Activated CD4-positive, alpha-beta T cell treated with anti-CD3 and anti-CD28 coated beads for 36 hours (primary cell): ENCODE data around the gene HOXC9. TPM values are rescaled to one million over a fixed set of nuclear protein-coding genes. Genes with fewer than 3 reads are reported as not detected.

Experiments used
- ATAC-seq: fragments of 200-7000 bp; cut with Tn5 transposase; one replicate; pipeline ENCODE4 v1.10.0; 2021; ENCODE audit warnings: mild to moderate bottlenecking, moderate library complexity
- CTCF ChIA-PET: fragments of 350-600 bp; sonication (Branson Sonifier 250); formaldehyde crosslinking; loops from one replicate; lab custom pipeline; 2021; ENCODE audit warnings: antibody characterized with exemption; lab: Charles Lee
- POLR2A ChIA-PET: fragments of 350-600 bp; sonication (Branson Sonifier 250); formaldehyde crosslinking; loops from one replicate; lab custom pipeline; 2021; ENCODE audit warnings: antibody characterized with exemption, inconsistent platforms; lab: Charles Lee
- DNase-seq: peaks from one replicate; pipeline ENCODE4 v3.0.0-alpha.2; 2020
- H3K27ac Mint-ChIP-seq: one replicate; pipeline ENCODE4 v1.8.0; 2021; ENCODE audit warnings: mixed read lengths
- H3K27me3 Mint-ChIP-seq: one replicate; pipeline ENCODE4 v1.8.0; 2021; ENCODE audit warnings: mixed read lengths
- H3K36me3 Mint-ChIP-seq: one replicate; pipeline ENCODE4 v1.8.0; 2021; ENCODE audit warnings: low read depth, mixed read lengths
- H3K4me1 Mint-ChIP-seq: one replicate; pipeline ENCODE4 v1.8.0; 2021; ENCODE audit warnings: mixed read lengths
- H3K4me3 Mint-ChIP-seq: one replicate; pipeline ENCODE4 v1.8.0; 2021; ENCODE audit warnings: mild to moderate bottlenecking, moderate library complexity, mixed read lengths
- H3K9me3 Mint-ChIP-seq: one replicate; pipeline ENCODE4 v1.8.0; 2021; ENCODE audit warnings: low read depth, mixed read lengths
- intact Hi-C, 2 experiments: fragments of 100-400 bp; cut with DNase I in 1 of 2; cut with micrococcal nuclease in 1 of 2; formaldehyde crosslinking; loops; one replicate each; pipeline versions ENCODE4 v1.14.2 to v1.15.1; 2022 to 2024; cut with DNase I, micrococcal nuclease
- total RNA-seq, 2 experiments: library from RNA; stranded (reverse); gene quantifications; one replicate each; pipeline ENCODE4 v1.2.3, GENCODE V29; 2021

Gene HOXC9
- total RNA-seq, 2 experiments from 2014 or later: not detected

DNA sequence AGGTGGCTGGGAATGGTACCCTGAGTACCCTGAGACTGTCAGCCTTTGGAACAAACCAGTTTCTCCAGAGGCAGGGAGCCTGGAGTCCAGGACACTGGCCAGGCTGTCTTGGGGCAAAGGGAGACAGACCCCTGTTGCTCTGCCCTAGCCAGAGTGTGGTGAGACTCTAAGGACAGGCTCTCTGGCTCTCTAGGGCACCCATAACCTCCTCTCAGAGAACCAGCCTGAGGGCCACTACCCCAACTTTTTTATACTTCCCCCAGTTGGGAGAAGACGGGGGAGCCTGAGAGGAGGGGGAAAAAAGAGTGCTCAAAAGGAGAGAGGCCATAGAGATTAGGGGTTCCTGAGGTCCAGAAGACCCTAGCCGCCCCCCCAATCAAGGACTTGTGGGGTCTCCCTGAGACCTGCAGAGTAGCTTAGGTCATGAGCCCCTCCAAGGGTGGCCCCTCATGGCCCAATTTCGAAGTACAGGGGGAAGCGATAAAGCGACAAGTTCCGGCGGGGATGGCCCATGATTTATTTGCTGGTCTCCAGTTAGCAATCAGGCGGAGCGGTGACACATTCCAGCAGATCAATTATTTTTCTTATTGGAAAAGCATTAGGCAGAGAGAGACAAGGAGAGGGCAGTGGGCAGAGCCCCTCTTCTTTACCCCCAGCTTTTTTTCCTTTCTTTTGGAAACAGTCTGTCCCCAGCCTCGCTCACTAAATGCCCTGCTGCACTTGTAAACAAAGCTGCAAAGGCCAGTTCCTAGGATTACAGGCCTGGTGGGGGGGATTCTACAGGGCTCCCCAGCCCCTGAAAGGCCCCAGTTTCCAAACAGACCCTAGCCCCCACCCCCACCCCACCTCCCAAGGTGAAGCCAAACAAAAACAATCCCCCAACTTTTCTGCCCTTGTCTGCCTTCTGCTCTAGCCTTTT, 10.4 kb downstream of the HOXC9 start:
- H3K9me3 Mint-ChIP-seq: no peaks in the 10 kb centered on the region
- no peak overlapping the region for H3K27ac Mint-ChIP-seq
- DNase-seq (no peak), ATAC-seq (no peak)
- peaks cover 35% of the 10 kb centered on the region for H3K4me1 Mint-ChIP-seq
- POLR2A ChIA-PET: no interaction called here
- no peak overlapping the region for H3K4me3 Mint-ChIP-seq
- H3K27me3 Mint-ChIP-seq: peaks cover 84% of the 10 kb centered on the region
- intact Hi-C loops: no loop called here
- H3K36me3 Mint-ChIP-seq: no peaks in the 10 kb centered on the region
- CTCF ChIA-PET: interaction anchor here (0.8 to 6.4 kb wide), 5 partner anchors 22 to 369 kb away, joined by 3 to 71 read pairs (median 4); partner anchors contain the start of gene HOXC5

GRCh38 chr12:54010972-54011664, 11.2 kb downstream of the HOXC9 start:
- POLR2A ChIA-PET: no interaction called here
- DNase-seq (no peak), ATAC-seq (no peak)
- no peaks in the 10 kb centered on the region for H3K9me3 Mint-ChIP-seq
- intact Hi-C loops: no loop called here
- peaks cover 81% of the 10 kb centered on the region for H3K27me3 Mint-ChIP-seq
- no peak overlapping the region for H3K27ac Mint-ChIP-seq
- H3K4me1 Mint-ChIP-seq: peaks cover 28% of the 10 kb centered on the region
- no peaks in the 10 kb centered on the region for H3K36me3 Mint-ChIP-seq
- H3K4me3 Mint-ChIP-seq: no peak overlapping the region
- CTCF ChIA-PET: interaction anchor here (0.8 to 1.4 kb wide), 3 partner anchors 54 to 388 kb away, joined by 4 read pairs; no protein-coding TSS in a partner anchor

- ChIA-PET CTCF (interaction anchor here (0.6 to 1.4 kb wide), 6 partner anchors 11 to 388 kb away, joined by 3 to 6 read pairs (median 4); partner anchors contain the start of genes HOXC5 and HOXC9), POLR2A (no interaction called here)
- intact Hi-C loops: no loop called here
- Mint-ChIP-seq H3K4me1 (peaks cover 21% of the 10 kb centered on the region), H3K4me3 (no peak overlapping the region), H3K27ac (no peak overlapping the region), H3K27me3 (peaks cover 76% of the 10 kb centered on the region), H3K9me3 (no peaks in the 10 kb centered on the region), H3K36me3 (no peaks in the 10 kb centered on the region)
- no peak for ATAC-seq
- no peak for DNase-seq
Observed at GRCh38 chr12:54011665-54012532, 11.9 kb downstream of the HOXC9 start.

DNA sequence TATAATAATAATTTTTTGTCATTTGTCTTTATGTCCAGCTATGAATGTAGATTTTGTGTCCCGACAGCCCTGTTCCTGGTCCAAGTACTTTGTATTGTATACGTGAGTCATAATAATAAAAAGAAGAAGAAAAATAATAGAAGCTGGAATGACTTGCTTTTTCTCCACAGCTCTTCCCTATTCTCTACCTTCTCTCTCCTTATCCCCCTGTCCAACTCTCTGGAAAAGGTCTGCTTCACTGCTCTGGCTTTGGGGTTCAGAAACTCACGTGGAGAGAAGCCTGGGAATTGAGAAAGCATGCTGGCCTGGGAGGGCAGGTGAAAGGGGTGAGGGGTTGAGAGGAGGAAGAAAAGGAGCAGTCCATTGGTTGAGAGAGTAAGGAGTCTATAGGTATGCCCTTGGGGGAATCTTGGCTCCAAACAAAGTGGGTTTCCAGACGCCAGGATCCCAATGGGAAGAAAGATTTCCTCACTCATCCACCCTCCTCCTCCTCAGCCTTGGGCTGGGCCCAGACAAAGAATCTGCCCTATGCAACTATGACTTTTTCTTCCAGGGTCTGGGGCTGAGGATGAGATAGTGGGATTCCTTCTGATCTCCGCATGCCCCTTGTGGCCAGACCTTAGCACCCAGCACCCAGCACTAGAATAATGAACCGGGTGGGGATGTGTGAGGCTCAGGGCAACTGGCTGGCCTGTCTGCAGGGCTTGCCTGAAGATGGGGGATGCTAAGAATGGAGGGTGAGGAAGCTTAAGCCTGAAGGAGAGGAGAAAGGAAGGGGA, 12.9 kb downstream of the HOXC9 start:
- ATAC-seq (no peak), DNase-seq (no peak)
- POLR2A ChIA-PET: no interaction called here
- CTCF ChIA-PET: interaction anchor here (0.6 to 1.4 kb wide), 8 partner anchors 10 to 195 kb away, joined by 3 to 6 read pairs (median 4); partner anchors contain the start of genes HOXC5 and HOXC9
- H3K4me1 Mint-ChIP-seq: peaks cover 27% of the 10 kb centered on the region
- no peak overlapping the region for H3K27ac Mint-ChIP-seq
- peaks cover 73% of the 10 kb centered on the region for H3K27me3 Mint-ChIP-seq
- H3K36me3 Mint-ChIP-seq: no peaks in the 10 kb centered on the region
- intact Hi-C loops: no loop called here
- no peak overlapping the region for H3K4me3 Mint-ChIP-seq
- no peaks in the 10 kb centered on the region for H3K9me3 Mint-ChIP-seq

- ATAC-seq: no peak
- H3K27me3 Mint-ChIP-seq: peaks cover 61% of the 10 kb centered on the region
- intact Hi-C loops: no loop called here
- no peak for DNase-seq
- H3K4me3 Mint-ChIP-seq: no peak overlapping the region
- no peak overlapping the region for H3K27ac Mint-ChIP-seq
- H3K4me1 Mint-ChIP-seq: peaks cover 26% of the 10 kb centered on the region
- no peaks in the 10 kb centered on the region for H3K9me3 Mint-ChIP-seq
- no peaks in the 10 kb centered on the region for H3K36me3 Mint-ChIP-seq
- ChIA-PET CTCF (interaction anchor here (0.7 to 1.3 kb wide), 5 partner anchors 89 to 268 kb away, joined by 3 to 4 read pairs (median 3); no protein-coding TSS in a partner anchor), POLR2A (no interaction called here)
Observed at GRCh38 chr12:54014377-54015017, 14.5 kb downstream of the HOXC9 start.

DNA sequence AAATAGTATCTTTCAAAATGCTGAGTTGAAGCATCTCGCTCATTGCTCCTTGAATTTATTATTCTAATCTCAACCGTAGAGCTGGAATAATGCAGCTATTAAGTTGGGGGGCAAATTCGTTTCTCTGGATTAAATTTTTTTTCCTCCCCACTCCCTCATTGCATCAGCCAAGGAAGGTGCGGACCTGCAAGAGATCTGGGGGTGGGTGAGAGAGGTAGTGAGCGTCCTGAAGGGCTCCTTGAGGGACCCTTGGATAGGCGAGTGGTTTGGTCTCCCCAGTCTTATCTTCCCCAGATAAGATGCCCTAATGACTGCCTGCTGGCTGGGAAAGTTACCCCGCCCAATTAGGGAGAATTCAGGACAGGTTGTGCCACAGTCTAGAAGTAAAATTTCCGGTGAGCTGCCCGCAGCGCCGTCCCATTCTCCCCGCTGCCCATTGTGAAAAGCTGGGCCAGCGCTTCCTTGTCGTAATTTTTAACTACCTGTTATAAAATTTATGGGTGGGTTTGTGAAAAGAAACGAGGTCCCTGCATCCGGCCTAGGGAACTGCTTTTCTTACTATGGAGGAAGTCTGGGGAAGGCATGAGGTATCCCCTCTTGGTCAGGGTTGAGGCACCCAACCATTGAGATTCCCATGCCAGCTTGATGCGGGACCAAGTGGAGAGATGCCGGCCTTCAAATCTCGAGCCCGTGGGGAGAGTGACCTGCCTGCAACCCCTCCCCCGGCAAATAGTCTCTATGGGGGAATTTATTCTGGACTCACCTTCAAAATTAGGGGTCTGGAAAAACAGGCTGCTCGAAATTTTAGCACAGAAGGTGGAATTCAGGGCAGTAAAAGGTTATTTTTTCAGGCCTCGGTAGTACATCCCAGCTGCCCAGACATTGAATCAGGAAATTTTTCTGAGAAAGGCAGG, 15.3 kb downstream of the HOXC9 start:
- POLR2A ChIA-PET: no interaction called here
- H3K36me3 Mint-ChIP-seq: no peaks in the 10 kb centered on the region
- intact Hi-C loops: no loop called here
- CTCF ChIA-PET: interaction anchor here (0.7 to 3.2 kb wide), 10 partner anchors 10 to 269 kb away, joined by 3 to 13 read pairs (median 3); no protein-coding TSS in a partner anchor
- ATAC-seq: no peak
- DNase-seq: no peak
- H3K27me3 Mint-ChIP-seq: peaks cover 60% of the 10 kb centered on the region
- peaks cover 24% of the 10 kb centered on the region for H3K4me1 Mint-ChIP-seq
- H3K4me3 Mint-ChIP-seq: no peak overlapping the region
- H3K27ac Mint-ChIP-seq: no peak overlapping the region
- H3K9me3 Mint-ChIP-seq: no peaks in the 10 kb centered on the region

DNA sequence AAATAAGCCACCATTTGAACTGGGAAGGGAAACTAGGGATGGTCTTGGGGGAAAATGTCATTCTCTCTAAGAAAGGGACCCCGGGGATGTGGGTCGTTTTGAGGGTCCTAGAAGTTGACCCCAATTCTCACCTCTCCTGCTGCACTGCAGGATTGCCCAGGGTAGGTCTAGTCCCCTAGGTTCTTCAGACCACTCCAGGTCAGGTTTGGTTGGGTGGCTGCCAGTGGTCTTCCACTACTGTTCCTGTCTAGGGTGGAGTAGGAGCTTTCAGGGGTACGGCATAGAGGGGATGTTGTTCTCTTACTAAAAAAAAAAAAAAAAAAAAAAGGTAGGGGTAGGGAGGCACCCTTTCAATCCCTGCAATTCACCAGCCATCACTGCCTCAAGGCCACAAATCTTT, 16.1 kb downstream of the HOXC9 start:
- ChIA-PET POLR2A (no interaction called here), CTCF (interaction anchor here (0.6 to 3.2 kb wide), 8 partner anchors 9 to 200 kb away, joined by 3 to 13 read pairs (median 3); no protein-coding TSS in a partner anchor)
- no peak overlapping the region for H3K27ac Mint-ChIP-seq
- DNase-seq (no peak), ATAC-seq (no peak)
- intact Hi-C loops: no loop called here
- no peaks in the 10 kb centered on the region for H3K36me3 Mint-ChIP-seq
- H3K4me3 Mint-ChIP-seq: no peak overlapping the region
- peaks cover 23% of the 10 kb centered on the region for H3K4me1 Mint-ChIP-seq
- no peaks in the 10 kb centered on the region for H3K9me3 Mint-ChIP-seq
- peaks cover 57% of the 10 kb centered on the region for H3K27me3 Mint-ChIP-seq

- CTCF ChIA-PET: interaction anchor here (0.6 to 3.2 kb wide), 12 partner anchors 8 to 198 kb away, joined by 3 to 19 read pairs (median 4); partner anchors contain the start of genes HOXC5 and HOXC6
- H3K4me1 Mint-ChIP-seq: peaks cover 18% of the 10 kb centered on the region
- H3K36me3 Mint-ChIP-seq: no peaks in the 10 kb centered on the region
- intact Hi-C loops: no loop called here
- ATAC-seq (no peak), DNase-seq (no peak)
- no peak overlapping the region for H3K4me3 Mint-ChIP-seq
- no peak overlapping the region for H3K27ac Mint-ChIP-seq
- peaks cover 56% of the 10 kb centered on the region for H3K27me3 Mint-ChIP-seq
- H3K9me3 Mint-ChIP-seq: no peaks in the 10 kb centered on the region
- POLR2A ChIA-PET: interaction anchor here (0.6 kb wide), 1 partner anchor 346 kb away, joined by 3 read pairs; no protein-coding TSS in a partner anchor
Observed at GRCh38 chr12:54016478-54016964, 16.6 kb downstream of the HOXC9 start.
